HUES48 (cell line): ENCODE data around the gene GPR84.

Experiments
- H3K27ac ChIP-seq: one replicate; pipeline ENCODE4 v1.7.0; 2013; ENCODE audit warnings: low read depth, low read length, inconsistent platforms
- H3K27me3 ChIP-seq: 2 replicates; pipeline ENCODE4 v1.6.1; 2013; ENCODE audit warnings: mild to moderate bottlenecking, low read length; ENCODE audit not compliant: control insufficient read depth, insufficient read depth
- H3K36me3 ChIP-seq: 2 replicates; pipeline ENCODE4 v1.6.1; 2013; ENCODE audit warnings: low read length; ENCODE audit not compliant: control insufficient read depth, insufficient read depth
- H3K4me1 ChIP-seq: 2 replicates; pipeline ENCODE4 v1.6.1; 2013; ENCODE audit warnings: mild to moderate bottlenecking, low read length; ENCODE audit not compliant: control insufficient read depth, insufficient read depth
- H3K4me3 ChIP-seq: 2 replicates; pipeline ENCODE4 v1.5.1; 2013; ENCODE audit warnings: mild to moderate bottlenecking, low read depth, low read length
- H3K9ac ChIP-seq: 2 replicates; pipeline ENCODE4 v1.6.1; 2013; ENCODE audit warnings: mild to moderate bottlenecking, low read depth, low read length, moderate library complexity
- H3K9me3 ChIP-seq: 2 replicates; pipeline ENCODE4 v1.6.1; 2013; ENCODE audit warnings: low read length; ENCODE audit not compliant: control insufficient read depth, insufficient read depth

Gene GPR84

GRCh38 chr12:54390668-54391551 is 26.6 kb upstream of the GPR84 start:
- H3K4me1 ChIP-seq = peaks cover 53% of the 10 kb centered on the region
- peaks cover 6% of the 10 kb centered on the region; the same call in 1 of the 2 replicates for H3K27me3 ChIP-seq
- H3K4me3 ChIP-seq = peak overlapping the region; percentile 84
- no peak overlapping the region for H3K9ac ChIP-seq
- no peaks in the 10 kb centered on the region for H3K9me3 ChIP-seq
- peak overlapping the region; percentile 55 for H3K27ac ChIP-seq
- H3K36me3 ChIP-seq = peaks cover 3% of the 10 kb centered on the region; the same call in 1 of the 2 replicates

DNA sequence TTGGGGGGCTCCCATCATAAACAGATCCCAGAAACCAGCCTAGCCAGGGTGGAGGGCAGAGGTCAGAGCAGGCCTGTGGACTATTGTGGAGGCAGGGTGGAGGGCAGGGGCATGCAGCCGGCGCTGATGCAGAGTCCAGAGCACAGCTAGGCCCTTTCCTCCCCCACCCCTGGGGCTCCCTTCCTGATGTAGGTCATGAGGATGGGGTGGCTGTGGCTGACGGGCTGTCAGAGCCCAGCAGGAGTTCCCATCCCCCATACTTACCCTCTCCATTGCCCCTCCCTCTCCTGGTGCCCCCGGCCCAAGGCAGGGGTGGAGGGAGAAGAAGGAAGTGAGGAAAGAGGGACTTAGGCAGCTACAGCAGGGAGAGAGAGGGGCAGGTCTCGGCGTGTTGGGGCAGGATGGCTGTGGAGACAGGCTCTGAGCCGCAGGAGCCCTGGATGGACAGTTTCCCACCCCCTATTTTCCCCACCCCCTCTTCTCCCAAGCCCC is 25.9 kb upstream of the GPR84 start:
- Histone ChIP-seq H3K9ac (no peak overlapping the region), H3K4me1 (peaks cover 57% of the 10 kb centered on the region), H3K4me3 (peak overlapping the region; percentile 84), H3K27ac (no peak overlapping the region), H3K36me3 (no peaks in the 10 kb centered on the region), H3K9me3 (no peaks in the 10 kb centered on the region), H3K27me3 (peaks cover 6% of the 10 kb centered on the region; the same call in 1 of the 2 replicates)

GRCh38 chr12:54389607-54390175 is 25.4 kb upstream of the GPR84 start:
- Histone ChIP-seq H3K4me1 (peaks cover 62% of the 10 kb centered on the region), H3K4me3 (peak overlapping the region; percentile 84)

DNA sequence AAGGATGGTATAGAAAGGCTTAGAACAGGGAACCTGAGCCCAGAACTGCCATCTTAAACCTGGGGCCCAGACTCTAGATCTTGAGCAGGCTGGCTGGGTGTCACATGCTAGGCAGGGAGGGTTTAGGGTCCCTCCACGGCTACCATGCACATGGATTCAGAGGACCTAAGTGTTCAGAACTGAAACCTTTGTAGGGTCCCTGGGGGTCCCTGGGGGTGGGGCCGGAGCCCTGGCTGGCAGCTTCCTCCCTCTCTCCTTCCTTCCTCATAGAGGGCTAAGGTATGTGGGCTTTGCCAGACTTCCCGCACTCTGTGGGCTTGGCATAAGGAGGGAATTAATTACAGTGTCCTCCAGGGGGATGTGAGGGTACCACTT is 24.8 kb upstream of the GPR84 start:
- Histone ChIP-seq H3K36me3 (no peaks in the 10 kb centered on the region), H3K9me3 (no peaks in the 10 kb centered on the region), H3K4me1 (peaks cover 68% of the 10 kb centered on the region), H3K4me3 (no peak overlapping the region), H3K27me3 (peaks cover 6% of the 10 kb centered on the region; the same call in 1 of the 2 replicates), H3K27ac (peak overlapping the region; percentile 43), H3K9ac (no peak overlapping the region)

More at GRCh38 chr12:54389607-54390175, 25.4 kb upstream of the GPR84 start:
- no peak overlapping the region for H3K9ac ChIP-seq
- H3K27me3 ChIP-seq = peaks cover 6% of the 10 kb centered on the region; the same call in 1 of the 2 replicates
- H3K27ac ChIP-seq = no peak overlapping the region
- no peaks in the 10 kb centered on the region for H3K9me3 ChIP-seq
- no peaks in the 10 kb centered on the region for H3K36me3 ChIP-seq

DNA sequence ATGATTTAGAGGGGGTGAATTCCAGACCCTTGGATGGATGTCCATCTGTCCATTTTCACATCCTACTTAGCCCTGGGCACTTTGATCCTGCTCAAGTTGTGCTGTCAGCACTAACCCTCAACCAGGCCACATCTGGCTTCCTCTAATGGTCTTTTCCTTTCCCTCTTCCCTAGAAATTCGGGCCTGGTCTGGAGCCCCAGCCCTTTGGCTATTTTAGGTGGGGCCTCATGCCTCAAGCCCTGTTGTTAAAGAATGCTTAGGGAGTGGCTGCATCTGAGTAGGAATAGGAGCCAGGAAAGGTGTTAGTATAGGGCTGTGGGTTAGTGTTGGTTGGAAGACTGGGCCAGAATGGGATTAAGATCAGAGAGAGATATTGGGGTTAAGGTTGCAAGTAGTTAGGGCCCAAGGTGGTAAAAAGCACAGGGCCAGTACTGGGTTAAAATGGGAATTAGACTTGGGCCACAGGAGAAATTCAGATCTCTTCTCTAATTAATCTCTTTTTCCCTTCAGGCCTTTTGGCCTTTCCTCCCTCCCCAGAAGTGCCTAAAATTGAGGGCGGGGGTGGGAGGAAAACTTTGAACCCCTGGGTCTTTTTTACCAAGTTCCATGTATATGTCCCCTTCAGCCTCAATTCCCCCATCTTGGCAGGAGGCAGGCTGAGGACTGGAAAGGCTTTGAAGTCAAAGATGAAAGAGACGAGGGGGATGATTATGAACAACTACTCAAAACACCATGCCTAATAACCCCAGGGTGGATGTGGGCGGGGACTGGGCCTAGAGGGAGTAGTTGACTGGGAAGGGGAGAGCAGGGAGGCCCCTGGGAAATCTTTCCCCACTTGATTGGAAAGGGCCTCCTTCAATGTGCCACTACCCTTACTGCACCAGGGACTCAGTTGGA is 24.2 kb upstream of the GPR84 start:
- no peak overlapping the region for H3K4me3 ChIP-seq
- no peaks in the 10 kb centered on the region for H3K9me3 ChIP-seq
- H3K9ac ChIP-seq = no peak overlapping the region
- H3K4me1 ChIP-seq = peaks cover 66% of the 10 kb centered on the region
- no peaks in the 10 kb centered on the region for H3K36me3 ChIP-seq
- peak overlapping the region; percentile 58 for H3K27ac ChIP-seq
- H3K27me3 ChIP-seq = peaks cover 6% of the 10 kb centered on the region; the same call in 1 of the 2 replicates

GRCh38 chr12:54387114-54387467 is 22.8 kb upstream of the GPR84 start:
- Histone ChIP-seq H3K27ac (peak overlapping the region; percentile 60), H3K36me3 (0 out of 2 replicates have a peak, but pooled peaks cover 2% of the 10 kb centered on the region), H3K9ac (no peak overlapping the region), H3K9me3 (no peaks in the 10 kb centered on the region), H3K27me3 (no peaks in the 10 kb centered on the region), H3K4me1 (peaks cover 64% of the 10 kb centered on the region), H3K4me3 (no peak overlapping the region)

DNA sequence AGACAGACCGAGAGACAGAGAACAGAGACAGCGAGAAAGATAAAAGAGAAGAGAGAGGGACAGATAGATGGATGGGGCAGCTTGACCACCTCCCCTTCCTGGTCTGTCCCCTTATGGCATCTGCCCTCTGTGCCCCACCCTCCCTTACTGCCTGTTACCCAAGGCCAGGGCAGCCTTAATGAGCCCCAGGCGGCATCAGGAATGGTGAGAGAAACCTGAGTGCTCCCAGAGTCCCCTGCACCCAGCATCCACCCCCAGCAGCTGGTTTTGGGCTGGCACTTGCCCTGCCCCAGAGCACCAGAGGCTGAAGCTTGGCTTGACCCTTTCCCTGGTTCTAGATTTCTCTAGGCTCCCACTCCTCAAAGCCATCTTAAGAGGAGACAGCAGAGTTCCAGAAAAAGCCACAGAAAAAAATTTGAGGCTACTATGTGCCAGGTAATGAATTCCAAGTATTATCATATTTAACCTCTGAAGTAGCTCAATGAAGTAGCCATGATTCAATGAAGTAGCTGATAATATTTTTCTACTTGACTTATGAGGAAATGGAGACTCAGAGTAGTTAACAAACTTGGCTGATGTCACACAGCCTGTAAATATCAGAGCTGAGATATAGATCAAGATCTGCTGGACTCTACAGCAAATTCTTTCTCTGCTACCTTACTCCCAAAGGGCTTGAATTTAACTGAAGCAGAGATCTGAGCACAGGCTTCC is 22.3 kb upstream of the GPR84 start:
- H3K27ac ChIP-seq = peak overlapping the region; percentile 60
- H3K9ac ChIP-seq = no peak overlapping the region
- peaks cover 62% of the 10 kb centered on the region for H3K4me1 ChIP-seq

GRCh38 chr12:54385251-54385914 is 21.1 kb upstream of the GPR84 start:
- Histone ChIP-seq H3K9ac (no peak overlapping the region), H3K4me3 (peak overlapping the region; percentile 23; the same call in 1 of the 2 replicates), H3K27ac (peak overlapping the region; percentile 9), H3K27me3 (no peaks in the 10 kb centered on the region), H3K9me3 (no peaks in the 10 kb centered on the region), H3K36me3 (0 out of 2 replicates have a peak, but pooled peaks cover 2% of the 10 kb centered on the region), H3K4me1 (peaks cover 61% of the 10 kb centered on the region)

More for the DNA sequence above, 22.3 kb upstream of the GPR84 start:
- 0 out of 2 replicates have a peak, but pooled peaks cover 2% of the 10 kb centered on the region for H3K36me3 ChIP-seq
- no peak overlapping the region for H3K4me3 ChIP-seq
- H3K9me3 ChIP-seq = no peaks in the 10 kb centered on the region
- no peaks in the 10 kb centered on the region for H3K27me3 ChIP-seq

DNA sequence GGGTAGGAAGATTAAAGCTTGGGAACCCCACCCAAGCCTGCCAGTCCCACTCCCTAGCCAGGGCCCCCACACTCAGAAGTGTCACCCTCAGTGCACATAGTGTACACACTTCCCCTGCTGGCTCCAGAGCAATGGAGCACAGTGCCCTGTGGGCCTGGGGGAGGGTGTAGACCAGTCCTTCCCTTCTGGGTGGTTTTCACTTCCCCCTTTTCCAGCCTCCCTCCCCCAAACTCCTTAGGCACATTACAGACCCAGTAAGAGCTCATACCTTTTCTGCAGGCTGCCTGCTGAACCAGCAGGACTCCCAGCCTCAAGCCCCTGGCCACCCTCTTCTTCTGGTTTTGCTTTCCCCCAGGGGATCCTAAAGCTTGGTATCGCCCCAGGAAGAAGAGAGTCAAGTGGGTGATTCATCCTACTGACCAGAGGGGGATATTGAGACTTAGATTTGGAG is 20.3 kb upstream of the GPR84 start, which contains the start of gene ZNF385A:
Gene ZNF385A (minus strand): TSS at position 143 of the 451 bp plus-strand sequence. CDS start 219 bp downstream, outside the sequence.
- Histone ChIP-seq H3K9ac (no peak within 1 kb of the TSS), H3K27me3 (no peaks in the 10 kb centered on the region), H3K4me1 (peaks cover 54% of the 10 kb centered on the region), H3K27ac (peak within 1 kb of the TSS; percentile 9), H3K9me3 (no peaks in the 10 kb centered on the region), H3K36me3 (0 out of 2 replicates have a peak, but pooled peaks cover 2% of the 10 kb centered on the region), H3K4me3 (peak within 1 kb of the TSS; percentile 23; the same call in 1 of the 2 replicates)
